ENCODE data around the gene NEK8. TPM values are rescaled to one million over a fixed set of nuclear protein-coding genes. Genes with fewer than 3 reads are reported as not detected.
"Not testable (repeated sequence)": the region's sequence is repeated elsewhere in the genome, so short reads cannot be mapped to it uniquely, and the experiment has no call there.

Gene NEK8
- total RNA-seq, 1 donor from 2014 or later, result 2.9 TPM

DNA sequence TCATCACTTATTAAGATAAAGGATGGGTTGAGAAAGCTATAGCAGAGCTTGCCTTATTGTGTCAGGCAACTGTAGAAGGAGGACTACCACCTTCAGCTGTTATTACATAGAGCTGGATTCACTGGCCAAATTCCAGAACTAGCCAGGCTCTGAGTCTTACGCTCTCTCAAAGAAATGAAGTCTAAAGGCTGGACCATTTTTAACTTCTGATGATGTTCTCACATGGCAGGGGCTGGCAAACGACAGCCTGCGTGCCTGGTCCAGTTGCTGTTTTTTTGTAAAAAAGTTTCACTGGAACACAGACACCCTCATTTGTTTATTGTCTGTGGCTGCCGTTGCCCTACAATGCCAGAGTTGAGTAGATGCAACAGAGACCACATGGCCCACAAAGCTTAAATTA, 36.5 kb downstream of the NEK8 start:
- no peak for DNase-seq

DNA sequence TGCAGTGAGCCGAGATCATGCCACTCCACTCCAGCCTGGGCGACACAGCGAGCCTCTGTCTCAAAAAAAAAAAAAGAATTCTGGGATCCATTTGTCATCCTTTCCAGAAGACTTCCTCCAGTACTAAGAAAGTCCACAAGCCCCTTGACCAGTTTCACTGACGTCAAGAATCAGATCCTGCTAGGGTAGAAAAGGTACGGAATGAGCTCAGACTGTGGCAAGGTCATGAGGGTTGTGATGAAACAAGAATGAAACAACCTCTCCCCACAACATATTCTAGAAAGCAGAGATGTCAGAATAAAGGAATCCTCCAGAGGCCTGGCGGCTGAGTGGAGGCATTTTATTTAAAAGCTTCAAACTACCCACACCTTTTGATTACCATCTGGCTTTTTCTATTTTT, 45.1 kb downstream of the NEK8 start:
- no peak for DNase-seq

DNA sequence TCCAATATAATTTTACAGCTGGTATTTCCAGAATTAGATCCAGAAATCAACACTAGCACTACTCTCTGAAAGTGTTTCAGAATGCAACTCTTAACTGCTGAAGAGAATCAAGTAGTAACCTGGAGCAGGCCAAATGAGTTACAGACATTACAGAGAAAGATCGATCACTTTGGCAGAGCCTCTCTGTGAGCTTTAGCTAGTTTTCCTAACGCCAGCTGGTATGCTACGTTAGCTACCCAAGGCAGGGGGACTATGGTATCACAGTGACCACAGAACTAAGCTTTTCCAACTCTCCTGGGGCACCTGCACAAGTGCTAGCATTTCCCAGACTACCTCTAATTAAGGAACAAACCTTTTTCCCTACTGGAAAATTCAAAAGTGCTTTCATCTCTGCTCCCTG, 45.6 kb downstream of the NEK8 start:
- DNase-seq, result no peak

DNA sequence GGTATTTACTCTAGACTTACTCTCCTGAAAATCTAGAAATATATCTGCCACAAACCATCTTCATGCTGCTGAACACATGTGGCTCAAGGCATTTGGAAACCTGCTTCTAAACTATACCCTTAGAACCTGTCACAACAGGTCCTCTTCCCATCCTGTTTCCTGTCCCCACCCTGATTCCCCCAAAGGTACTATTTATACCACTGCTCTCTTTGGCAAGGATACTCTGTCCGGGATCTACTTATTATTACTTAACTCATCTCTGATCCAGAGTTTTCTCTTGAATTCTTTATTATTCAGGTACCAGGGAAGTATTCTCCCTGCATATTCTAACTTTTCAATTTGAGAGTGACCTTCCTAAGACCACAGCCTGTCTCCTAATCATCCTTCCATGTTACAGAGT, 48.6 kb downstream of the NEK8 start:
- no peak for DNase-seq

DNA sequence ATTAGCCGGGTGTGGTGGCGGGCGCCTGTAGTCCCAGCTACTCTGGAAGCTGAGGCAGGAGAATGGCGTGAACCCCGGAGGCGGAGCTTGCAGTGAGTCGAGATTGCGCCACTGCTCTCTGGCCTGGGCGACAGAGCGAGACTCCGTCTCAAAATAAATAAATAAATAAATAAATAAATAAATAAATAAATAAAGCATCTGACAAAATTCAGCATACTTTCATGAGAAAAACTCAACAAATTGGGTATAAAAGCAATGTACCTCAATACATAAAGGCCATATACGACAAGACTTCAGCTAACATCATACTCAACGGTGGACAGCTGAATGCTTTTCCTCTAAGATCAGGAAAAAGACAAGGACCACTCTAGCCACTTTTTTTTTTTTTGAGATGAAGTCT, 51.0 kb downstream of the NEK8 start:
- DNase-seq, result not testable (repeated sequence)

DNA sequence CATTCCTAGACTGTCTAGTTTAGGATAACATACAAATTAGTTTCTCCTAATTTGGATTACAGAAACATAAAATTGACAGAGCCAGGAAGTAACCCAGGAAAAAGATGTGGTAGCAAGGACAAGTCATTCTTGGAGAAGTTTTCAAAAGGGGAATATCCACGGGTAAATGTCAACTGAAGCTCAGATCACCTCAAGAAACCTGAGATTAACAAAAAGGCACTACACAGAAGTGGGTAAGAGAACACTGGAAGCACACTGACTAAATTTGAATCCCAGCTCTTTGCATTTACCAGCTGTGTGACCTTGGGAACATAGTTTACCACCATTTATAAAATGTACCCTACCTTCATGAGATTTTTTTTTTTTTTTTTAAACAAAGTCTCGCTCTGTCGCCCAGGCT, 54.6 kb downstream of the NEK8 start:
- DNase-seq, result no peak

DNA sequence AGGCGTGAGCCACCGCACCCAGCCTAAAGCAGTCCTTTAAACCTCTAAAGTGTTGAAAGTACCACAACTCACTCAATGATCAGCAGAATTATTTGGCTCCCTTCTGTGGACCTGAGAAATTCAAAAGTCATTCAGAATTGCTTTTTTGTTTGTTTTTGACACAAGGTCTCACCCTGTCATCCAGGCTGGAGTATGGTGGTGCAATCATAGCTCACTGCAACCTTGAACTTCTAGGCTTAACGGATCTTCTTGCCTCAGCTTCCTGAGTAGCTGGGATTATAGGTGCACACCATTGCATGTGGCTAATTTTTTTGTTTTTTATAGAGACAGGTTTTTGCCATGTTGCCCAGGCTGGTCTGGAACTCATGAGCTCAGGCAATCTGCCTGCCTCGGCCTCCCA, 59.5 kb downstream of the NEK8 start:
- no peak for DNase-seq

Other genes starting within 250 kb of the NEK8 start
- not detected in 2 replicates for gene FOXN1, start 222.4 kb upstream of the NEK8 start, total RNA-seq
- 31.9 and 32.0 TPM in 2 replicates for gene UNC119, start 176.2 kb upstream of the NEK8 start, total RNA-seq
- gene PIGS, start 157.3 kb upstream of the NEK8 start, total RNA-seq, result 65.9 and 86.0 TPM in 2 replicates
- gene ALDOC, start 151.9 kb upstream of the NEK8 start, total RNA-seq, result 23.5 and 29.9 TPM in 2 replicates
- 10.6 and 47.7 TPM in 2 replicates for gene SPAG5, start 129.8 kb upstream of the NEK8 start, total RNA-seq
- gene RSKR, start 114.6 kb upstream of the NEK8 start, total RNA-seq, result 4.7 and 8.3 TPM in 2 replicates
- 163 and 213 TPM in 2 replicates for gene BLTP2, start 83.6 kb upstream of the NEK8 start, total RNA-seq
- gene SDF2, start 66.9 kb upstream of the NEK8 start, total RNA-seq, result 48.9 and 79.5 TPM in 2 replicates
- 42.2 and 75.9 TPM in 2 replicates for gene SUPT6H, start 66.6 kb upstream of the NEK8 start, total RNA-seq
- 0.51 and 0.56 TPM in 2 replicates for gene PROCA1, start 16.9 kb upstream of the NEK8 start, total RNA-seq
- 25.6 and 36.9 TPM in 2 replicates for gene RAB34, start 10.9 kb upstream of the NEK8 start, total RNA-seq
- 777 and 912 TPM in 2 replicates for gene RPL23A, start 8.8 kb upstream of the NEK8 start, total RNA-seq
- gene TLCD1, start 2.6 kb upstream of the NEK8 start, total RNA-seq, result 0.85 and 0.93 TPM in 2 replicates
- gene TRAF4, start 15.2 kb downstream of the NEK8 start, total RNA-seq, result 32.1 and 37.4 TPM in 2 replicates
- 9.5 and 14.6 TPM in 2 replicates for gene FAM222B, start 114.0 kb downstream of the NEK8 start, total RNA-seq
- 37.8 and 49.1 TPM in 2 replicates for gene ERAL1, start 126.2 kb downstream of the NEK8 start, total RNA-seq
- gene FLOT2, start 168.9 kb downstream of the NEK8 start, total RNA-seq, result 130 and 195 TPM in 2 replicates
- 18.7 and 20.5 TPM in 2 replicates for gene DHRS13, start 174.3 kb downstream of the NEK8 start, total RNA-seq
- gene PHF12, start 222.7 kb downstream of the NEK8 start, total RNA-seq, result 16.8 and 25.8 TPM in 2 replicates